K562 (cell line): Measurements from ENCODE around the gene PFKFB2. TPM values are rescaled to one million over a fixed set of nuclear protein-coding genes. Genes with fewer than 3 reads are reported as not detected.
A peak's percentile ranks its signal among the peaks of the same experiment; 100 is the strongest.

Experiments used
- CBX1 ChIP-seq: sonication (generic); IDR thresholded peaks from 2 replicates; pipeline ENCODE4 v1.6.1; 2016; ENCODE audit warnings: antibody characterized with exemption, low read depth, mild to moderate bottlenecking
- CHD4 ChIP-seq: fragments of 200-600 bp; sonication (generic); IDR thresholded peaks from 3 replicates; pipeline ENCODE4 v1.6.1; 2012; ENCODE audit warnings: low read depth, mild to moderate bottlenecking, mixed read lengths, low read length, inconsistent platforms; ENCODE audit not compliant: insufficient read depth, insufficient replicate concordance, poor library complexity, severe bottlenecking
- ELF1 ChIP-seq: fragments of 200-800 bp; sonication (Bioruptor generic); IDR thresholded peaks from 2 replicates; pipeline ENCODE4 v1.6.1; 2016; ENCODE audit warnings: missing genetic modification characterization, missing compliant biosample characterization
- GABPA ChIP-seq: fragments of 200-800 bp; sonication (Bioruptor generic); conservative IDR thresholded peaks from 2 replicates; pipeline ENCODE4 v1.6.1; 2016; ENCODE audit warnings: low read depth, missing genetic modification characterization, missing compliant biosample characterization
- GATAD2A ChIP-seq: fragments of 450-650 bp; IDR thresholded peaks from 2 replicates; pipeline ENCODE4 v1.6.1; 2017
- IFI16 ChIP-seq: fragments of 250-450 bp; sonication (Bioruptor Pico); IDR thresholded peaks from 2 replicates; pipeline ENCODE4 v2.1.2; 2022; ENCODE audit warnings: mild to moderate bottlenecking, inconsistent platforms
- RBM25 ChIP-seq: fragments of 200-400 bp; formaldehyde crosslinking; IDR thresholded peaks from 2 replicates; pipeline ENCODE4 v1.6.1; 2018; ENCODE audit warnings: low read length, low read depth, moderate library complexity; ENCODE audit not compliant: severe bottlenecking
- polyA plus RNA-seq, 8 experiments: library from polyadenylated mRNA; depleted of rRNA in 4 of 8; stranded (reverse) in 5 of 8; unstranded in 3 of 8; fragments of >200 nt; fragmentation: Nextera tagmentation in 2 of 8; fragmentation: Illumina TruSeq in 1 of 8; extraction: Ambion mirVana in 2 of 8; extraction: Trizol in 1 of 8; gene quantifications; 2 replicates each; pipeline versions ENCODE4 v1.2.1 to v1.2.3, GENCODE V29; 2011 to 2014; ENCODE audit warnings: inconsistent platforms in 1 of 8, missing spikeins in 1 of 8
- total RNA-seq, 7 experiments: library from RNA; depleted of rRNA in 6 of 7; stranded (reverse); fragments of >200 nt in 6 of 7; fragmentation: Illumina TruSeq in 2 of 7; extraction: Trizol in 2 of 7; gene quantifications; 2 replicates each; pipeline versions ENCODE4 v1.2.1 to v1.2.3, GENCODE V29; 2011 to 2021; ENCODE audit warnings: low replicate concordance in 1 of 7
- TF ChIP-seq, protein P1 (sequence below): fragments of 250-450 bp; sonication (Bioruptor Pico); IDR thresholded peaks from 2 replicates; pipeline ENCODE4 v1.5.0; 2021; ENCODE audit warnings: mild to moderate bottlenecking, borderline replicate concordance
- TF ChIP-seq, protein P2 (sequence below): fragments of 250-450 bp; sonication (Bioruptor Pico); IDR thresholded peaks from 2 replicates; pipeline ENCODE4 v1.4.0; 2020
- TF ChIP-seq, protein P3 (sequence below): fragments of 250-450 bp; sonication (Bioruptor Pico); IDR thresholded peaks from 2 replicates; pipeline ENCODE4 v1.4.0; 2020; ENCODE audit warnings: mild to moderate bottlenecking, moderate library complexity
- TF ChIP-seq, protein P4 (sequence below), 2 experiments: fragments of 450-650 bp in 1 of 2; sonication (generic) in 1 of 2; formaldehyde crosslinking in 1 of 2; IDR thresholded peaks; 2 replicates each; pipeline versions ENCODE4 v1.7.1 to v1.9.0; 2016 to 2022; ENCODE audit warnings: inconsistent platforms in 1 of 2, mild to moderate bottlenecking in 1 of 2, missing genetic modification reagents in 1 of 2

The PFKFB2 gene
- total and polyA plus RNA-seq, 9 of the 15 experiments (the other 6 are each of a cell fraction or from before 2014, with no cell fraction given) = 6.9 to 26.0 (median 16.4) TPM

DNA sequence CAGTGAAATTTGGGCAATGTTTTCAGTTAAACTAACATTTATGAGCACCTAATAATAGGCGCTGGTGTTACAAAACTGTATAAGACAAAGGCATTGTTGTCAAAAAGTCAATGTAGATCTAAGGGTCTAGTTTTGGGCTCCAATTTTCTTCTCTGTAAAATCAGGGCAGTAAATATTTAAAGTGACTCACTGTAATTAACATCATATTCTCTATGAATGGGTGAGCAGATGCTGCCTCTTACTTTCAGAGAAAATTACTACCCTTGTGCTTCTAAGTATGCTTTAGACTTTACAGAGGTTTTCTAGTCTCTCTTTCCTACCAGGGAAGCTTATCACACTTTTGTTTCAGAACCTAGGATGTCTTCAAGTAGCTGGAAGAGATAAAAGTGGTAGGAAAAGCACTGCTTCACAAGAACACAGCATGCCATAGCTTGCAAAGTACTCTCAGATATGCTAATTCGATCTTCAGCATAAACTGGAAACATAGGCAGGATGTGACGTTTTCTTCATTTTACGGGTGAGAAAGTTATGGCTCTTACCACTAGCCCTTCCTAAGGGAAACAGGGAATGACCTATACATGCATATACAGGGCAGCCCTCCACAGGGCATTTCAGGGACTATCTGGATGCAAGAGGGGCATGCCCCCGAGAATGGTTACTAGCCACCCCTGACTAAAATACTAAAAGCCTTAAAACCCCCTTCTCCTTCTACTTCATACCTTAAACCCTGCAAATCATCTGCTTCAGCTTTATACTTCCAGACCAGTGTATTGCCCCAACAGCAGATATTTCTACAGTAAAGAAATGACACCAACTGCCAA lies 23.2 kb upstream of the PFKFB2 start (continued):
- TF ChIP-seq CBX1 = no peak
- TF ChIP-seq, protein P1, sequence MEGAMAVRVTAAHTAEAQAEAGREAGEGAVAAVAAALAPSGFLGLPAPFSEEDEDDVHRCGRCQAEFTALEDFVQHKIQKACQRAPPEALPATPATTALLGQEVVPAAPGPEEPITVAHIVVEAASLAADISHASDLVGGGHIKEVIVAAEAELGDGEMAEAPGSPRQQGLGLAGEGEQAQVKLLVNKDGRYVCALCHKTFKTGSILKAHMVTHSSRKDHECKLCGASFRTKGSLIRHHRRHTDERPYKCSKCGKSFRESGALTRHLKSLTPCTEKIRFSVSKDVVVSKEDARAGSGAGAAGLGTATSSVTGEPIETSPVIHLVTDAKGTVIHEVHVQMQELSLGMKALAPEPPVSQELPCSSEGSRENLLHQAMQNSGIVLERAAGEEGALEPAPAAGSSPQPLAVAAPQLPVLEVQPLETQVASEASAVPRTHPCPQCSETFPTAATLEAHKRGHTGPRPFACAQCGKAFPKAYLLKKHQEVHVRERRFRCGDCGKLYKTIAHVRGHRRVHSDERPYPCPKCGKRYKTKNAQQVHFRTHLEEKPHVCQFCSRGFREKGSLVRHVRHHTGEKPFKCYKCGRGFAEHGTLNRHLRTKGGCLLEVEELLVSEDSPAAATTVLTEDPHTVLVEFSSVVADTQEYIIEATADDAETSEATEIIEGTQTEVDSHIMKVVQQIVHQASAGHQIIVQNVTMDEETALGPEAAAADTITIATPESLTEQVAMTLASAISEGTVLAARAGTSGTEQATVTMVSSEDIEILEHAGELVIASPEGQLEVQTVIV = no peak
- TF ChIP-seq, protein P2, sequence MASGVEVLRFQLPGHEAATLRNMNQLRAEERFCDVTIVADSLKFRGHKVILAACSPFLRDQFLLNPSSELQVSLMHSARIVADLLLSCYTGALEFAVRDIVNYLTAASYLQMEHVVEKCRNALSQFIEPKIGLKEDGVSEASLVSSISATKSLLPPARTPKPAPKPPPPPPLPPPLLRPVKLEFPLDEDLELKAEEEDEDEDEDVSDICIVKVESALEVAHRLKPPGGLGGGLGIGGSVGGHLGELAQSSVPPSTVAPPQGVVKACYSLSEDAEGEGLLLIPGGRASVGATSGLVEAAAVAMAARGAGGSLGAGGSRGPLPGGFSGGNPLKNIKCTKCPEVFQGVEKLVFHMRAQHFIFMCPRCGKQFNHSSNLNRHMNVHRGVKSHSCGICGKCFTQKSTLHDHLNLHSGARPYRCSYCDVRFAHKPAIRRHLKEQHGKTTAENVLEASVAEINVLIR (CRISPR knock-in tag) = no peak
- 0 out of 2 replicates have a peak, but pooled peaks have one; percentile 14 for TF ChIP-seq GATAD2A
- TF ChIP-seq IFI16 = no peak
- TF ChIP-seq, protein P3, sequence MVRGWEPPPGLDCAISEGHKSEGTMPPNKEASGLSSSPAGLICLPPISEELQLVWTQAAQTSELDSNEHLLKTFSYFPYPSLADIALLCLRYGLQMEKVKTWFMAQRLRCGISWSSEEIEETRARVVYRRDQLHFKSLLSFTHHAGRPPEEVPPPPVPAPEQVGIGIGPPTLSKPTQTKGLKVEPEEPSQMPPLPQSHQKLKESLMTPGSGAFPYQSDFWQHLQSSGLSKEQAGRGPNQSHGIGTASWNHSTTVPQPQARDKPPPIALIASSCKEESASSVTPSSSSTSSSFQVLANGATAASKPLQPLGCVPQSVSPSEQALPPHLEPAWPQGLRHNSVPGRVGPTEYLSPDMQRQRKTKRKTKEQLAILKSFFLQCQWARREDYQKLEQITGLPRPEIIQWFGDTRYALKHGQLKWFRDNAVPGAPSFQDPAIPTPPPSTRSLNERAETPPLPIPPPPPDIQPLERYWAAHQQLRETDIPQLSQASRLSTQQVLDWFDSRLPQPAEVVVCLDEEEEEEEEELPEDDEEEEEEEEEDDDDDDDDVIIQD (CRISPR knock-in tag) = no peak
- no peak for TF ChIP-seq RBM25
- TF ChIP-seq, protein P4, sequence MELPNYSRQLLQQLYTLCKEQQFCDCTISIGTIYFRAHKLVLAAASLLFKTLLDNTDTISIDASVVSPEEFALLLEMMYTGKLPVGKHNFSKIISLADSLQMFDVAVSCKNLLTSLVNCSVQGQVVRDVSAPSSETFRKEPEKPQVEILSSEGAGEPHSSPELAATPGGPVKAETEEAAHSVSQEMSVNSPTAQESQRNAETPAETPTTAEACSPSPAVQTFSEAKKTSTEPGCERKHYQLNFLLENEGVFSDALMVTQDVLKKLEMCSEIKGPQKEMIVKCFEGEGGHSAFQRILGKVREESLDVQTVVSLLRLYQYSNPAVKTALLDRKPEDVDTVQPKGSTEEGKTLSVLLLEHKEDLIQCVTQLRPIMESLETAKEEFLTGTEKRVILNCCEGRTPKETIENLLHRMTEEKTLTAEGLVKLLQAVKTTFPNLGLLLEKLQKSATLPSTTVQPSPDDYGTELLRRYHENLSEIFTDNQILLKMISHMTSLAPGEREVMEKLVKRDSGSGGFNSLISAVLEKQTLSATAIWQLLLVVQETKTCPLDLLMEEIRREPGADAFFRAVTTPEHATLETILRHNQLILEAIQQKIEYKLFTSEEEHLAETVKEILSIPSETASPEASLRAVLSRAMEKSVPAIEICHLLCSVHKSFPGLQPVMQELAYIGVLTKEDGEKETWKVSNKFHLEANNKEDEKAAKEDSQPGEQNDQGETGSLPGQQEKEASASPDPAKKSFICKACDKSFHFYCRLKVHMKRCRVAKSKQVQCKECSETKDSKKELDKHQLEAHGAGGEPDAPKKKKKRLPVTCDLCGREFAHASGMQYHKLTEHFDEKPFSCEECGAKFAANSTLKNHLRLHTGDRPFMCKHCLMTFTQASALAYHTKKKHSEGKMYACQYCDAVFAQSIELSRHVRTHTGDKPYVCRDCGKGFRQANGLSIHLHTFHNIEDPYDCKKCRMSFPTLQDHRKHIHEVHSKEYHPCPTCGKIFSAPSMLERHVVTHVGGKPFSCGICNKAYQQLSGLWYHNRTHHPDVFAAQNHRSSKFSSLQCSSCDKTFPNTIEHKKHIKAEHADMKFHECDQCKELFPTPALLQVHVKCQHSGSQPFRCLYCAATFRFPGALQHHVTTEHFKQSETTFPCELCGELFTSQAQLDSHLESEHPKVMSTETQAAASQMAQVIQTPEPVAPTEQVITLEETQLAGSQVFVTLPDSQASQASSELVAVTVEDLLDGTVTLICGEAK (IDR thresholded peaks at IDR 0.05) = peak; percentile 29; the same call in 1 of the 2 replicates
- TF ChIP-seq, protein P4 (CRISPR knock-in tag; IDR thresholded peaks at IDR 0.05) = no peak
- TF ChIP-seq ELF1 (tag) = no peak
- TF ChIP-seq GABPA (tag) = peak; percentile 63; the same call in 1 of the 2 replicates
- no peak for TF ChIP-seq CHD4
